Activated CD4-positive, alpha-beta T cell treated with anti-CD3 and anti-CD28 coated beads for 48 hours (primary cell): Measurements from ENCODE around the gene RNF7.
A peak's percentile ranks its signal among the peaks of the same experiment; 100 is the strongest.
"Not testable (repeated sequence)": the region's sequence is repeated elsewhere in the genome, so short reads cannot be mapped to it uniquely, and the experiment has no call there.

ENCODE experiments used
- DNase-seq: peaks from one replicate; pipeline ENCODE4 v3.0.0-alpha.2; 2020

Gene RNF7

DNA sequence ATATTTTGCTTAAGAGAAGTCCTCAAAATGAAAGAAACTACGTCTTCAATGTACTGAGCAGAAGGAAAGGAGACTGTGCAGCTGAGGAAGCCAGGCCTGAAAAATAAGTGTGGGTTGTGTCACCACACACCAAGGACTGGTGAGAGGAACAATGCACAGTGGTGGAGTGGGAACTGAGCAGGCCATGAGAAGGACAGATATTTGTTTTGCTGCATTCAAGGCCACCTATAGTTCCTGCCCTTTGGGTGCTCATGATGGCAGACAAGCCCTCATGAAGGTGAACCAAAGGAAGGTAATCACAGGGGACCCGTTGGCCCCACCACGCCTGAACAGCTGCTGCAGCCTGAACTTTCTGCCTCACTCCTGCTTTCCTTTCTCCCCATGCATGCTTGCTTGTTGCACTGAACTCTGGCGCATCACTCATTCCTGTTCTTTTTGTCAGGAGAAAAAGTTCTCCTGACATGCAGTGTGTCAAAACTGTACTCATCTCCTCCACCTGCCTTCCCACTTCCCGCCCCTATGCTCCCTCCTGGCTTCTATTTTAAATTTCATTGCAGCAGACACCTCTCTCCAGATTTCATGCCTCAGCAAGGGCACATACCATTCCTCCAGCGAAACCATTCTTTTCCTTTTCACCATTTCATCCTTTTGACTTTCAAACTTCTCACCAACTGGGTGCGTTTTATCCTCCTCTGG is 2.2 kb upstream of the RNF7 start:
- no peak for DNase-seq

DNA sequence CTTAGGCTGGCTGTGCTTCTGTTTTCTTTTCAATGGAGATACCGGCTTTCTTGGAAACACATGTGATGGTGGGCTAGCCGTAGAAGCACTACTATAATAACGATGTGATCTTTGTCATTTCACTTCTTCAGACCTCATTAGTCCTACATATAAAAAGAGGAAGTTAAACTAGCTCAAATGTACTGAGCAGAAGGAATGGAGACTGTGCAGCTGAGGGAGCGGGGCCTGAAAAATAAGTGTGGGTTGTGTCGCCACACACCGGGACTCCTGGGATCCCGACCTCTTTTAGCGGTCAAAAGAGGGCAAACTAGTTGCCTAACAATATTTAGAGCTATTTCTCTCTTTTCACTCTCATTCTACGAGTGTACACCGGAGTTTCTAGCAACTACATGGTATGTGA is 1.0 kb upstream of the RNF7 start:
- no peak for DNase-seq

DNA sequence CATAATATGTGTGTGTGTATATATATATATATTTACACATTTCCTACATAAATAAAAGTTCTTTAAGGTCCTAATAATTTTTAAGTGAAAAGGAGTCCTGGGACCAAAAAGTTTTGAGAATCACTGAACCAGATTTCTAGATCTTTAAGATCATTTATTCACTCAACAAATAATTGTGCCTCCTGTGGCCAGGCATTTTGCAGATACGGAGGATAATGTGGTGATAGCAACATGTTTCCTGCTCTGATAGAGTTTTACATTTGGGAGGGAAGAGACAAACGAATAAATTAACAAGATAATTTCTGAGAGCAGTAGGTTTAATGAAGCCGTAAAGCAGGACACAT is 448 bp upstream of the RNF7 start:
- DNase-seq: no peak

DNA sequence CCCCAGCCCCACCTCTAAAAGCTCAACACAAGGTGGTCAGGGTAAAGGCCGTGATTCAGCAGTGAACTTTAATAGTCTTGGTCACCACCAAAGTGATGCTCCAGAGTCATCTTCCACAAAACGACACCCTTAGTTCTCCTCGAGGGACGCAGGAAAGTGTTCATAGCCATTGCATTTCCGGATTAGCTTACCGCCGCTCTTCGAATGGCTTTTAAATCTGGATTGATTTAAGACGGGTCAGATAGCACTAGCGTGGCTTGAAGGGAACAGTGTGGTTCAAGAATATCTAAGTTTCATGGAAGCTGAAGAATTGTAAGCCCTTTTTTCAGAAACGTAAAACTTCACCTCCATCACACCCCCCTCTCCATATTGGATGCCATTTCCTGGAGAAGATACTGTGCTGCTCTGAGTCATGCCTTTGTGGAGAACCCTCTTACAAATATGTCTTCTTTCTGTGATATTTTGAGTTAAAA is 829 bp downstream of the RNF7 start:
- DNase-seq: peak; percentile 17

DNA sequence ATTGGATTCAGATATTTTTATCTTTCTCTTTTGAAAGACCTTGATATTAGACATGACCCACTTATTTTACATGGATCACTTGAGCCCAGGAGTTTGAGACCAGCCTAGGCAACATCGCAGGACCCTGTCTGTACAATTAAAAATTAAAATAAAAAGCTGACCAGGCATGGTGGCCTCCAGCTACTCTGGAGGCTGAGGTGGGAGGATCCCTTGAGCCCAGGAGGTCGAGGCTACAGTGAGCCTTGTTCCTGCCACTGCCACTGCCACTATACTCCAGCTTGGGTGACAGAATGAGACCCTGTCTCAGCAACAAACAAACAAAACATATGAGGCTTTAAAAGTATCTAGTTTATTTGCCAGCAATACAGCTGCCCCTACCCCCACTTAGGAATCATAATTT is 1.6 kb downstream of the RNF7 start:
- no peak for DNase-seq

DNA sequence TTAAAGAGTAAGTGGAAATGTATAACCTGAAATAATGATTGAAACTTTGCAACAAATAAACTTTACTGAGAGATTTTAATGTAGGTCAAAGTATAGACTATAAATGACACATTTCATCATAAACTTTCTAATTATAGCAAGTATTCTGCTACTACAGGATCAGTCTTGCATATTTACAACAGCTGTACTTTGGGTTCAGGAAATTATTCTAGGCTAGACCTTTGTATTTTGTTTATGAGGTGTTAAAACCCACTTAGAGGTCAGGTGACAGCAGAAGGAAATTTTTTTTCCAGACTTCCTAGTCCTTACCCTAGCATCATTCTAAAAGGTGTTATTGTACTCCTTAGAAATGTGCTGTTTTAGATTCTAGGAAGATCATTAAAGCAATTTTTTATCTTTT is 2.3 kb downstream of the RNF7 start:
- DNase-seq: no peak

DNA sequence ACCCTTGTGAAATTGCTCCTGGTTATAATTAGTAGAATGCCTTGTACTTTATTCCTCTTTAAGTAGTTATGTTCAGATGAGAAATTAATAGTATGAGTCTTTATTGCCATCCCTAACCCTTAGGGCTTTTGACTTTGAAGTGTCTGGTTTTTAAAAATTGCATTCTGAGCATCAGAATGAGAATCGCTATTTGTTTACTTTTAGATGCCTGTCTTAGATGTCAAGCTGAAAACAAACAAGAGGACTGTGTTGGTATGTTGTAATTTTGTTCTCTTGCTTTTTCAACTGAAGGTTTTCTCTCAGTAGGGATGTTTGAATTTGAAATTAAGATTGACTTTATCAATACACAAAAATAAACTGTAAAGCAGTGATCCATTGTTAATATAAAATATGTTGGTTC is 5.2 kb downstream of the RNF7 start:
- DNase-seq: no peak

DNA sequence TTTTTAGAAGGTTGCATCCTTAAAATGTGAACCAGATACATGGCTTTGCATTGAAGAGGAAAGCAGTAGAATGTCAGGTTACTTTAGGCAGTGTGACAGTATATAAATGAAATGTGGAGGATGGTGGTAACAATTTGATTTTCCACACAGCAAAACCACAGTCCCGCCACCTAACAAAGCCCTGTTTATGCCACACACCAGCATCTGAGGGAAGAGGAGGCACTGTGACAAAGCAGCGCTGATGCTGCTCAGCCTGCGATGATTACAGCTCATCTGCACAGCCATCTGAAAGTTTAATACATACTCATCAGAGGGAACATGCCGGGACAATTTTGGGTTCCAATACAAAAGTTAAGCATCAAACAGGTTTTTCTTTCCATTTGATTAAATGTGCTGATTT is 8.9 kb downstream of the RNF7 start:
- no peak for DNase-seq

DNA sequence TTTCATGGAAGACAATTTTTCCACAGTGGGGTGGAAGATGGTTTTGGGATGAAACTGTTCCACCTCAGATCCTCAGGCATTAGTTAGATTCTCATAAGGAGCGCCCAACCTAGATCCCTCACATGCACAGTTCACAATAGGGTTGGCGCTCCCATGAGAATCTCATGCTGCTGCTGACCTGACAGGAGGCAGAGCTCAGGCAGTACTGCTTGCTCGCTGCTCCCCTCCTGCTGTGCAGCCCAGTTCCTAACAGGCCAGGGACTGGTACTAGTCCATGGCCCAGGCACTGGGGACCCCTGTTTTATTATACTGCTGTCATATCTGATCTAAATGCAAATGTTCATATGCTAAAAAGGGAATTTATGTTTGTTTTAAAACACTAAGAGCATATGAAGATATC is 15.3 kb downstream of the RNF7 start:
- no peak for DNase-seq

DNA sequence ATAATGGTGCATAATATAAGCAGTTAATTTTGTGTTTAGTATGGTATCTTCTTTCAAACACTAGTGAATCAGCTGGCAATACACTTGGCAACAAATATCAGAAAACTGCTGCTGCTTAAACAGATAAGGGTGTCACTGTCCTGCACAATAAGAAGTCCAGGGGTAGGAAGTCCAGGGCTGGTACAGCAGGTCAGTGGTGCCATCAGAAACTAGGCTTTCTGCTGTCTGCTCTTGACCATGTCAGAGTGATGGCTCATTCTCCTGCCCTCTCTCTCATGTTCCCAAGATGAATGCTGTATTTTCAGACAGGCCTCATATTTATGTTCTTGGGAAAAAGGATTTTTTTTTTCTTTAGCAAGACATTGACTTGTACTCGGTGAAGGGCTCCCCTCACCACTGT is 15.9 kb downstream of the RNF7 start:
- no peak for DNase-seq

DNA sequence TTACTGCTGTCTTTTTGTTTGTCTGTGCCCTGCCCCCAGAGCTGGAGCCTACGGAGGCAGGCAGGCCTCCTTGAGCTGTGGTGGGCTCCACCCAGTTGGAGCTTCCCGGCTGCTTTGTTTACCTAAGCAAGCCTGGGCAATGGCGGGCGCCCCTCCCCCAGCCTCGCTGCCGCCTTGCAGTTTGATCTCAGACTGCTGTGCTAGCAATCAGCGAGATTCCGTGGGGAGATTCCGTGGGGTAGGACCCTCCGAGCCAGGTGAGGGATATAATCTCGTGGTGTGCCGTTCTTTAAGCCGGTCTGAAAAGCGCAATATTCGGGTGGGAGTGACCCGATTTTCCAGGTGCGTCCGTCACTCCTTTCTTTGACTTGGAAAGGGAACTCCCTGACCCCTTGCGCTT is 24.5 kb downstream of the RNF7 start:
- DNase-seq: not testable (repeated sequence)

DNA sequence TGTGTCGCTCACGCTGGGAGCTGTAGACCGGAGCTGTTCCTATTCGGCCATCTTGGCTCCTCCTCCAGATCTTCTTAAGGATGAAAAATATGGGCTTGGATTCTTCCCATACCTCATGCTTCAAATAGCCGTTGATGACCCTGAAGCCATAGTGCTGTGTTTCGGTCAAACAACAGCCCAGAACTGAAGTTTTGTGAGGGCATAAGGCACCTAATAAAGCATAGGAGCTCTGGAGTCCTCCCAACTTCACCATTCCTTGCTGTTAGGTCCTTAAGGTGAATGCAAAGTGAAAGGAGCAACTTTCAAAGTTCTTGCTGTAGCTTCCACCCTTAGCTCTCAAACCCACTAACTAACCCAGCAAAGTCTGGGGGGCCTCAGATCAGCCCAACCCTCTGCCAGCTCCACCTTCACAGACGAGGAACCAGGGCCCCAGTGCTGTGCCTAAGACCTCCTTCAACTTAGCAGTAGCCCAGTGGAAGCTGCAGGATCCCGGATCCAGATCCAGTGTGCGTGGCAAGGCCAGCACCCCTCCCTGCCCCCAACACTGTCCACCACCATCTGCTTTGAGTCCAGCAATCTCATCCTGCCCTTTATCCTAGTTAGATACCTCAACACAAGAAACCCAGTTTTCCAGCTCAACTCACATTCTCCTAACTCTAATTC is 25.1 kb downstream of the RNF7 start, which contains the start of gene GRK7:
GRK7 (plus strand) TSS at position 321 of the 663 bp plus-strand sequence. CDS start 14,877 bp downstream, outside the sequence.
- DNase-seq: no peak

DNA sequence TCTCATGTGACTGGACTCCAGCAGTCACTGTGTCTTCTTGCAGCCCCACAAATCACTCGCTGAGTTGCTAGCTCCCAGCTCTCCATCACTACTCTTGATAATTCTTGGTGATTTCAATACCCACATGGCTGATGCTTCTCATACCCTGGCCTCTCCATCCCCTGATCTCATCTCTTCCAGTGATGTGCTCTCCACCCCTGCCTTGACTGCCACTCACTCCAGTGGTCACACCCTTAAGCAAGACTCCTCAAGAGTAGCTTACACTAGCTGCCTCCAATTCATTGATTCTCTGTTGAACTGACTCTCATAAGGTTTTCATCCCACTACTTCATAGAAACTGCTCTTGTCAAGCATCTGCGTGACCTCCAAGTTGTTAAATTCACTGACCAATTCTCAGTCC is 25.9 kb downstream of the RNF7 start:
- no peak for DNase-seq

DNA sequence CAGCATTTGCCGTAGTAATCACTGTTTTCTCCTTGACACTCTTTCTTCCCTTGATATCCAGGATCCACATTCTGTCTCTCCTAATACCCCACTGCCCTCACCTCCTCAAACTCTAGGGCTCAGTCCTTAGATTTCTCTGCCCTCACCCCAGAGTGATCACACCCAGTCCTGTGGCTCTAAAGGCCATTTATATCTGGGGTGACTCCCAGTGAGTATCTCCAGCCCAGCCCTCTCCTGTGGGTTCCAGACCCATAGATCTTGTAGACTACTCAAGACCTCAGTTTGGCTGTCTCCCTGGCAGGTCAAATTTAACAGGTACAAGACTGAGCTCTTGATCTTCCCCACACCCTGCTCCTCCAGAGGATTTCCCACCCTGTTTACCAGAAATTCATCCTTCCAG is 26.4 kb downstream of the RNF7 start:
- no peak for DNase-seq

DNA sequence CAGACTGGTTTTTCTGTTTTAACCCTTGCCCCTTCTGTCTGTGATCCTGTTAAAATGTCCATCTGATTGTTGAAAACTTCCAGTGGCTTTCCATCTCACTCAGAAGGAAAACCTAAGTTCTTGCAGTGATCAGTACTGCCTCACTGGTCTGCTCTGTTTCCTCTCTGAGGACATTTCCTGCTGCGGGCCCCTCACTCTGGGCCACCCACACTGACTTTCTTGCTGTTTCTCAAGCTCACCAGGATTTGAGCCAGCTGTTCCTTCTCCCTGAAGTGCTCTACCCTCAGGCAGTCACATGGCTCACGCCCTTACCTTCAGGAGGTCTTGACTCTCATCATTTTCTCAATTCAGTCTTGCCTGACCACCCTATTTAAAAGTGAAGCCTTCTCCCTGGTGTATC is 26.9 kb downstream of the RNF7 start:
- DNase-seq: no peak

DNA sequence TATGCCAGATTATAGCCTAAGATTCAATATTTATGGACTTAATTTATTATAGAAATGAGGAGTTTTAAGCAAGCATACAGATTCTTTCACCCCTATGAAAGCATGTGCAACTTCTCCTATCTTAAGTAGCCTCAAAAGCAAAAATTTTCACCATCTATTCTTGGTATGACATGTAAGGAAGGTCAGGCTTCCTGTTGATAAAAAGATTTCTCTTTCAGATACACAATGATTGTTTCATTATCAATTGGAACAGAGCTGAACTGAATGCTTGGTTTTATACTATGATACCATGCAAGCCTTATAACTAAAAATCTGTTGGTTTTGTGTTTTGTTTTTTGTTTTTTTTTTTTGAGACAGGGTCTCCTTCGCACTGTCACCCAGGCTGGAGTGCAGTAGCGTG is 29.0 kb downstream of the RNF7 start:
- no peak for DNase-seq

DNA sequence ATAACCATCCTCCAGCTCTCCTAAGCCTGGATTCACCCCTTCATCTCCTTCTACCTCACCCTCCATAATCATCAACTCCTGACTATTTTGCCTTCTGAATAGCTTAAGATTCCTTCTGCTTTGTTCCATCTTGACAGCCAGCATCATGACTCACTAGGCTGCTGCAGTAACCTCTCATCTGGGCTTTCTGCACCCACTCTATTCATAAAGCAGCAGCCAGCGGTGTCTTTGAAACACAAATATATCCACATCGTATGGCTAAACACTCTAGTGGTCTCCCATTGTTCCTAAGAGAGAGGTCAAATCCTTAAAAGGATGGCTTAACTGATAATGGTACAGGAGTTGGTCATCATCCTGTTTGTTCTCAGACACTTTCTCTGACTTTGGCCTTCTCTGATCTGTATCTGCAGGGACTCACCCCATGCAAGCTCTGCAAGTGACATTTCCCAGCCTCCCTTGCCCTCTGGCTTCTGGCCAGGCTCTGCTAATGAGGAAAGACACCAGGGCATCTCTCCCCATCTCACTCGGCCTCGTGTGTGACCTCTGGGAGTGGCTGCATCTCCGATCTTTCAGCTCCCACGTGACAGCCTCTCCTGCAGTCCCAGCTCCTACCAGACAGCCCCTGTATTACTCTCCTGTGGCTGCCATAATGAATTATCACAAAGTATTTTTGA is 31.3 kb downstream of the RNF7 start:
- DNase-seq: no peak

DNA sequence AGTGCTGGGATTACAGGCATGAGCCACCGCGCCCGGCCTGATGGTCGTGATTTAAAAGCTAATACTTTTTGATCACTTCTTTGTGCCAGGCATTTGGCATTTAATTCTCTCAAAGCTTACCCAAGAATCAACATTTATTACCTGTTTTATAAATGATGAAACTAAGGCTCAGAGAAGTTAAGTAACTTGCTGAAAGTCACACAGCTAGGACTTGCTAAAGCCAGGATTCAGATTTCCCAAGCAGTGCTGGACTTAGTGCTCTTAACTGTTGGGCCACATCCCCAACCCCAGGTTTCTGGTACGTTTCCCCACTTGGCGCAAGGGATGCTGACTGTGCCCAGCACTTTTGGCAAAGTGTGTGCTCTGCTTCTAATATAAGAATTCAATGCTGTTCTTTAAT is 35.6 kb downstream of the RNF7 start:
- DNase-seq: no peak

DNA sequence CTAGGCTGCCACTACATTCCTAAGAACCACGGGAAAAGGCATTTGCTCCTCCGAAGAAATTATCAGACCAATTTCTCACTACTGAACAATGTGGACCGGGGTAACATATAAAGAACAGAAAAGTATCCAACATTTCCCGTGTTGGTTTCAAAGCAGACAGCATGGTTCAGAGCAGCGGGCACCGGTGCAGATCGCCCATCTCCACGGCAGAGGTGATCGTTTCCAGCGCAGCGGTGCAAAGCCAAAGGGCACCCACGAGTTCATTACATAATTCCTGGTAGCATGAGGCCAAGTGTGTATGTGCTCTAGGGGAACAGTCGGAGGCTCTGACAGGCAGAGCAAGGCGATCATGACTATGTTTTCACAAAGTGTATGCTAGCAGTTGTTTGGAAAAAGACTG is 38.3 kb downstream of the RNF7 start:
- no peak for DNase-seq

DNA sequence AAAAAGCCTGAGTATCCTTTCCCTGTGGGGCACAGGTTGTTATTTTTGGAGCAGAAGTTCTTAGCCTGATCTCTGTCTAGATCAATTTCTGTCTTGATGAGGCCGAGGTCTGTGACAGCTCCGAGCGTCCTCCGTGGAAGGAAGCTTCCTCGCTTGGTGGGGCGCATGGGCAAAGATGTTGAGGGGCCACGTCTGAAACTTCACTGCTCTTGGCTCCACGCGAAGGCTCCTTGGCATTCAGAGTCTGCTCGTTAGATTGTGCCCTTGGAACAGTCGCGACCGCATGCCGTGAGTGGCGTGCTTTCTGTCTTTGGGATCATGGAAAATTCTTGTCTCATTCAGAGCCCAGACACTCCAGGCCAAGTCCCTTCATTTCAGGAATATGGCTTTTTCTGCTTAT is 38.8 kb downstream of the RNF7 start:
- DNase-seq: no peak

DNA sequence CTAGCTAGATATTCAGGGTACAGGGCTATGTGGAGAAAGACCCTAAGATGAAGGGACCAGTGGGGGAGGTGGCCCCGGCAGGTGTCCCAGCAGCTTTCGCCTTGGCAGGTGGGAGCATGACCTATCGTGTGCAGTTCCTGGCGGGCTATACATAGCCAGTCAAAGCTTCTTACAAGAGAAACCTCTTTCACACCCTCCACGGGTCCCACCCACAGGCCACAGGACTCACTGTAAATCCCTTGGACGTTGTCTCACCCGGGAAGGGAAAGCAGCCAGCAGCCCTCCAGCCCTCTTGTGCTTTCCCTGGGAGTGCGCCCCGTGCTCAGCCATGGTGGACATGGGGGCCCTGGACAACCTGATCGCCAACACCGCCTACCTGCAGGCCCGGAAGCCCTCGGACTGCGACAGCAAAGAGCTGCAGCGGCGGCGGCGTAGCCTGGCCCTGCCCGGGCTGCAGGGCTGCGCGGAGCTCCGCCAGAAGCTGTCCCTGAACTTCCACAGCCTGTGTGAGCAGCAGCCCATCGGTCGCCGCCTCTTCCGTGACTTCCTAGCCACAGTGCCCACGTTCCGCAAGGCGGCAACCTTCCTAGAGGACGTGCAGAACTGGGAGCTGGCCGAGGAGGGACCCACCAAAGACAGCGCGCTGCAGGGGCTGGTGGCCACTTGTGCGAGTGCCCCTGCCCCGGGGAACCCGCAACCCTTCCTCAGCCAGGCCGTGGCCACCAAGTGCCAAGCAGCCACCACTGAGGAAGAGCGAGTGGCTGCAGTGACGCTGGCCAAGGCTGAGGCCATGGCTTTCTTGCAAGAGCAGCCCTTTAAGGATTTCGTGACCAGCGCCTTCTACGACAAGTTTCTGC is 40.1 kb downstream of the RNF7 start:
- no peak for DNase-seq

DNA sequence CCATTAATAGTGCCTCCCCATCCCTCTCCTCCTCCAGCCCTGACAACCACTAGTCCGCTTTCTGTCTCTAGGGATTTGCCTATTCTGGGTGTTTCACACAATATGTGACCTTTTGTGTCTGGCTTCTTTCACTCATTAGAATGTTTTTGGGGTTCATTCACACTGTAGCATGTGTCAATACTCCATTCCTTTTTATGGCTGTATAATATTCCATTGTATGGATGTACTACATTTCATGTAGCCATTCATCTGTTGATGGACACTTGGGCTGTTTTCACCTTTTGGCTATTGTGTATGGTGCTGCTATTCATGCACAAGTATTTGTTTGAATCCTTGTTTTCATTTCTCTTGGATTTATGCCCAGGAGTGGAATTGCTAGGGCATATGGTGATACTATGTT is 41.6 kb downstream of the RNF7 start:
- no peak for DNase-seq

DNA sequence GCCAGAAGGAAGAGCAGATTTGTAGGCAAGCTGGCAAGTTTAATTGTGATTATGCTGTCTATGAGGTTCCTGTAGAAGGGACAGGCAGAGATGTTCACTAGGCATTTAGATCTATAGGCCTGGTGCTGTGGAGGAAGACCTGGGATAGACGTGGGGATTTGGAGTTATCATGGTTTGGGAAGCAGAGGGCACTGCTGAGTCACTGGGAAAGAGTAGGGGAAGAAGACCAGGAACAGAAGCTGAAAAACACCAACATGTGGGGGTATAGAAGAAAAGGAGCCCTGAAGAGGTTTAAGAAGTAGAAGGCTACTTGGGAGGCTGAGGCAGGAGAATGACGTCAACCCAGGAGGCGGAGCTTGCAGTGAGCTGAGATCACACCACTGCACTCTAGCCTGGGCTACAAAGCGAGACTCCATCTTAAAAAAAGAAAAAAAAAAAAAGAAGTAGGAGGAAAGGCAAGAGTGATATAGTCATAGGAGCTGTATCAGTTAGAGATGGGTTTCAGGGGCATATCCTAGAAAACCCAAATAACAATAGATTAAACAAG is 44.4 kb downstream of the RNF7 start:
- peak; percentile 15 for DNase-seq
